GM12892 (cell line): ENCODE results near the gene NDUFV2.

Source experiments
- POLR2A ChIP-seq: IDR thresholded peaks from 2 replicates; pipeline ENCODE4 v1.6.1; 2011; ENCODE audit warnings: low read depth, low read length, control low read depth
- POLR2AphosphoS5 ChIP-seq: IDR thresholded peaks from 2 replicates; pipeline ENCODE4 v1.6.1; 2011; ENCODE audit warnings: low read depth, low read length, control low read depth
- TAF1 ChIP-seq: IDR thresholded peaks from 2 replicates; pipeline ENCODE4 v1.6.1; 2011; ENCODE audit warnings: low read depth, mild to moderate bottlenecking, control low read depth, low read length, borderline replicate concordance

GRCh38 chr18:9177031-9177430 is 74.5 kb downstream of the NDUFV2 start:
- TF ChIP-seq TAF1 (no peak), POLR2A (no peak), POLR2AphosphoS5 (no peak)
